ENCODE data around the gene GRK7.
"Not testable (repeated sequence)": the region's sequence is repeated elsewhere in the genome, so short reads cannot be mapped to it uniquely, and the experiment has no call there.

Gene GRK7

DNA sequence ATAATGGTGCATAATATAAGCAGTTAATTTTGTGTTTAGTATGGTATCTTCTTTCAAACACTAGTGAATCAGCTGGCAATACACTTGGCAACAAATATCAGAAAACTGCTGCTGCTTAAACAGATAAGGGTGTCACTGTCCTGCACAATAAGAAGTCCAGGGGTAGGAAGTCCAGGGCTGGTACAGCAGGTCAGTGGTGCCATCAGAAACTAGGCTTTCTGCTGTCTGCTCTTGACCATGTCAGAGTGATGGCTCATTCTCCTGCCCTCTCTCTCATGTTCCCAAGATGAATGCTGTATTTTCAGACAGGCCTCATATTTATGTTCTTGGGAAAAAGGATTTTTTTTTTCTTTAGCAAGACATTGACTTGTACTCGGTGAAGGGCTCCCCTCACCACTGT, 9.2 kb upstream of the GRK7 start:
- no peak for DNase-seq (ENCODE audit: low read depth in 2 of 2, low spot score in 1 of 2)

DNA sequence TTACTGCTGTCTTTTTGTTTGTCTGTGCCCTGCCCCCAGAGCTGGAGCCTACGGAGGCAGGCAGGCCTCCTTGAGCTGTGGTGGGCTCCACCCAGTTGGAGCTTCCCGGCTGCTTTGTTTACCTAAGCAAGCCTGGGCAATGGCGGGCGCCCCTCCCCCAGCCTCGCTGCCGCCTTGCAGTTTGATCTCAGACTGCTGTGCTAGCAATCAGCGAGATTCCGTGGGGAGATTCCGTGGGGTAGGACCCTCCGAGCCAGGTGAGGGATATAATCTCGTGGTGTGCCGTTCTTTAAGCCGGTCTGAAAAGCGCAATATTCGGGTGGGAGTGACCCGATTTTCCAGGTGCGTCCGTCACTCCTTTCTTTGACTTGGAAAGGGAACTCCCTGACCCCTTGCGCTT, 656 bp upstream of the GRK7 start:
- DNase-seq (ENCODE audit: low read depth in 2 of 2, low spot score in 1 of 2): not testable (repeated sequence)

DNA sequence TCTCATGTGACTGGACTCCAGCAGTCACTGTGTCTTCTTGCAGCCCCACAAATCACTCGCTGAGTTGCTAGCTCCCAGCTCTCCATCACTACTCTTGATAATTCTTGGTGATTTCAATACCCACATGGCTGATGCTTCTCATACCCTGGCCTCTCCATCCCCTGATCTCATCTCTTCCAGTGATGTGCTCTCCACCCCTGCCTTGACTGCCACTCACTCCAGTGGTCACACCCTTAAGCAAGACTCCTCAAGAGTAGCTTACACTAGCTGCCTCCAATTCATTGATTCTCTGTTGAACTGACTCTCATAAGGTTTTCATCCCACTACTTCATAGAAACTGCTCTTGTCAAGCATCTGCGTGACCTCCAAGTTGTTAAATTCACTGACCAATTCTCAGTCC, 837 bp downstream of the GRK7 start:
- no peak for DNase-seq (ENCODE audit: low read depth in 2 of 2, low spot score in 1 of 2)

DNA sequence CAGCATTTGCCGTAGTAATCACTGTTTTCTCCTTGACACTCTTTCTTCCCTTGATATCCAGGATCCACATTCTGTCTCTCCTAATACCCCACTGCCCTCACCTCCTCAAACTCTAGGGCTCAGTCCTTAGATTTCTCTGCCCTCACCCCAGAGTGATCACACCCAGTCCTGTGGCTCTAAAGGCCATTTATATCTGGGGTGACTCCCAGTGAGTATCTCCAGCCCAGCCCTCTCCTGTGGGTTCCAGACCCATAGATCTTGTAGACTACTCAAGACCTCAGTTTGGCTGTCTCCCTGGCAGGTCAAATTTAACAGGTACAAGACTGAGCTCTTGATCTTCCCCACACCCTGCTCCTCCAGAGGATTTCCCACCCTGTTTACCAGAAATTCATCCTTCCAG, 1.3 kb downstream of the GRK7 start:
- no peak for DNase-seq (ENCODE audit: low read depth in 2 of 2, low spot score in 1 of 2)

DNA sequence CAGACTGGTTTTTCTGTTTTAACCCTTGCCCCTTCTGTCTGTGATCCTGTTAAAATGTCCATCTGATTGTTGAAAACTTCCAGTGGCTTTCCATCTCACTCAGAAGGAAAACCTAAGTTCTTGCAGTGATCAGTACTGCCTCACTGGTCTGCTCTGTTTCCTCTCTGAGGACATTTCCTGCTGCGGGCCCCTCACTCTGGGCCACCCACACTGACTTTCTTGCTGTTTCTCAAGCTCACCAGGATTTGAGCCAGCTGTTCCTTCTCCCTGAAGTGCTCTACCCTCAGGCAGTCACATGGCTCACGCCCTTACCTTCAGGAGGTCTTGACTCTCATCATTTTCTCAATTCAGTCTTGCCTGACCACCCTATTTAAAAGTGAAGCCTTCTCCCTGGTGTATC, 1.8 kb downstream of the GRK7 start:
- no peak for DNase-seq (ENCODE audit: low read depth in 2 of 2, low spot score in 1 of 2)

DNA sequence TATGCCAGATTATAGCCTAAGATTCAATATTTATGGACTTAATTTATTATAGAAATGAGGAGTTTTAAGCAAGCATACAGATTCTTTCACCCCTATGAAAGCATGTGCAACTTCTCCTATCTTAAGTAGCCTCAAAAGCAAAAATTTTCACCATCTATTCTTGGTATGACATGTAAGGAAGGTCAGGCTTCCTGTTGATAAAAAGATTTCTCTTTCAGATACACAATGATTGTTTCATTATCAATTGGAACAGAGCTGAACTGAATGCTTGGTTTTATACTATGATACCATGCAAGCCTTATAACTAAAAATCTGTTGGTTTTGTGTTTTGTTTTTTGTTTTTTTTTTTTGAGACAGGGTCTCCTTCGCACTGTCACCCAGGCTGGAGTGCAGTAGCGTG, 3.9 kb downstream of the GRK7 start:
- DNase-seq (ENCODE audit: low read depth in 2 of 2, low spot score in 1 of 2): no peak

DNA sequence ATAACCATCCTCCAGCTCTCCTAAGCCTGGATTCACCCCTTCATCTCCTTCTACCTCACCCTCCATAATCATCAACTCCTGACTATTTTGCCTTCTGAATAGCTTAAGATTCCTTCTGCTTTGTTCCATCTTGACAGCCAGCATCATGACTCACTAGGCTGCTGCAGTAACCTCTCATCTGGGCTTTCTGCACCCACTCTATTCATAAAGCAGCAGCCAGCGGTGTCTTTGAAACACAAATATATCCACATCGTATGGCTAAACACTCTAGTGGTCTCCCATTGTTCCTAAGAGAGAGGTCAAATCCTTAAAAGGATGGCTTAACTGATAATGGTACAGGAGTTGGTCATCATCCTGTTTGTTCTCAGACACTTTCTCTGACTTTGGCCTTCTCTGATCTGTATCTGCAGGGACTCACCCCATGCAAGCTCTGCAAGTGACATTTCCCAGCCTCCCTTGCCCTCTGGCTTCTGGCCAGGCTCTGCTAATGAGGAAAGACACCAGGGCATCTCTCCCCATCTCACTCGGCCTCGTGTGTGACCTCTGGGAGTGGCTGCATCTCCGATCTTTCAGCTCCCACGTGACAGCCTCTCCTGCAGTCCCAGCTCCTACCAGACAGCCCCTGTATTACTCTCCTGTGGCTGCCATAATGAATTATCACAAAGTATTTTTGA, 6.2 kb downstream of the GRK7 start:
- DNase-seq (ENCODE audit: low read depth in 2 of 2, low spot score in 1 of 2): no peak

DNA sequence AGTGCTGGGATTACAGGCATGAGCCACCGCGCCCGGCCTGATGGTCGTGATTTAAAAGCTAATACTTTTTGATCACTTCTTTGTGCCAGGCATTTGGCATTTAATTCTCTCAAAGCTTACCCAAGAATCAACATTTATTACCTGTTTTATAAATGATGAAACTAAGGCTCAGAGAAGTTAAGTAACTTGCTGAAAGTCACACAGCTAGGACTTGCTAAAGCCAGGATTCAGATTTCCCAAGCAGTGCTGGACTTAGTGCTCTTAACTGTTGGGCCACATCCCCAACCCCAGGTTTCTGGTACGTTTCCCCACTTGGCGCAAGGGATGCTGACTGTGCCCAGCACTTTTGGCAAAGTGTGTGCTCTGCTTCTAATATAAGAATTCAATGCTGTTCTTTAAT, 10.5 kb downstream of the GRK7 start:
- DNase-seq (ENCODE audit: low read depth in 2 of 2, low spot score in 1 of 2): no peak

DNA sequence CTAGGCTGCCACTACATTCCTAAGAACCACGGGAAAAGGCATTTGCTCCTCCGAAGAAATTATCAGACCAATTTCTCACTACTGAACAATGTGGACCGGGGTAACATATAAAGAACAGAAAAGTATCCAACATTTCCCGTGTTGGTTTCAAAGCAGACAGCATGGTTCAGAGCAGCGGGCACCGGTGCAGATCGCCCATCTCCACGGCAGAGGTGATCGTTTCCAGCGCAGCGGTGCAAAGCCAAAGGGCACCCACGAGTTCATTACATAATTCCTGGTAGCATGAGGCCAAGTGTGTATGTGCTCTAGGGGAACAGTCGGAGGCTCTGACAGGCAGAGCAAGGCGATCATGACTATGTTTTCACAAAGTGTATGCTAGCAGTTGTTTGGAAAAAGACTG, 13.2 kb downstream of the GRK7 start:
- DNase-seq (ENCODE audit: low read depth in 2 of 2, low spot score in 1 of 2): no peak

DNA sequence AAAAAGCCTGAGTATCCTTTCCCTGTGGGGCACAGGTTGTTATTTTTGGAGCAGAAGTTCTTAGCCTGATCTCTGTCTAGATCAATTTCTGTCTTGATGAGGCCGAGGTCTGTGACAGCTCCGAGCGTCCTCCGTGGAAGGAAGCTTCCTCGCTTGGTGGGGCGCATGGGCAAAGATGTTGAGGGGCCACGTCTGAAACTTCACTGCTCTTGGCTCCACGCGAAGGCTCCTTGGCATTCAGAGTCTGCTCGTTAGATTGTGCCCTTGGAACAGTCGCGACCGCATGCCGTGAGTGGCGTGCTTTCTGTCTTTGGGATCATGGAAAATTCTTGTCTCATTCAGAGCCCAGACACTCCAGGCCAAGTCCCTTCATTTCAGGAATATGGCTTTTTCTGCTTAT, 13.7 kb downstream of the GRK7 start:
- DNase-seq (ENCODE audit: low read depth in 2 of 2, low spot score in 1 of 2): no peak

DNA sequence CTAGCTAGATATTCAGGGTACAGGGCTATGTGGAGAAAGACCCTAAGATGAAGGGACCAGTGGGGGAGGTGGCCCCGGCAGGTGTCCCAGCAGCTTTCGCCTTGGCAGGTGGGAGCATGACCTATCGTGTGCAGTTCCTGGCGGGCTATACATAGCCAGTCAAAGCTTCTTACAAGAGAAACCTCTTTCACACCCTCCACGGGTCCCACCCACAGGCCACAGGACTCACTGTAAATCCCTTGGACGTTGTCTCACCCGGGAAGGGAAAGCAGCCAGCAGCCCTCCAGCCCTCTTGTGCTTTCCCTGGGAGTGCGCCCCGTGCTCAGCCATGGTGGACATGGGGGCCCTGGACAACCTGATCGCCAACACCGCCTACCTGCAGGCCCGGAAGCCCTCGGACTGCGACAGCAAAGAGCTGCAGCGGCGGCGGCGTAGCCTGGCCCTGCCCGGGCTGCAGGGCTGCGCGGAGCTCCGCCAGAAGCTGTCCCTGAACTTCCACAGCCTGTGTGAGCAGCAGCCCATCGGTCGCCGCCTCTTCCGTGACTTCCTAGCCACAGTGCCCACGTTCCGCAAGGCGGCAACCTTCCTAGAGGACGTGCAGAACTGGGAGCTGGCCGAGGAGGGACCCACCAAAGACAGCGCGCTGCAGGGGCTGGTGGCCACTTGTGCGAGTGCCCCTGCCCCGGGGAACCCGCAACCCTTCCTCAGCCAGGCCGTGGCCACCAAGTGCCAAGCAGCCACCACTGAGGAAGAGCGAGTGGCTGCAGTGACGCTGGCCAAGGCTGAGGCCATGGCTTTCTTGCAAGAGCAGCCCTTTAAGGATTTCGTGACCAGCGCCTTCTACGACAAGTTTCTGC, 15.0 kb downstream of the GRK7 start:
- DNase-seq (ENCODE audit: low read depth in 2 of 2, low spot score in 1 of 2): no peak

DNA sequence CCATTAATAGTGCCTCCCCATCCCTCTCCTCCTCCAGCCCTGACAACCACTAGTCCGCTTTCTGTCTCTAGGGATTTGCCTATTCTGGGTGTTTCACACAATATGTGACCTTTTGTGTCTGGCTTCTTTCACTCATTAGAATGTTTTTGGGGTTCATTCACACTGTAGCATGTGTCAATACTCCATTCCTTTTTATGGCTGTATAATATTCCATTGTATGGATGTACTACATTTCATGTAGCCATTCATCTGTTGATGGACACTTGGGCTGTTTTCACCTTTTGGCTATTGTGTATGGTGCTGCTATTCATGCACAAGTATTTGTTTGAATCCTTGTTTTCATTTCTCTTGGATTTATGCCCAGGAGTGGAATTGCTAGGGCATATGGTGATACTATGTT, 16.5 kb downstream of the GRK7 start:
- no peak for DNase-seq (ENCODE audit: low read depth in 2 of 2, low spot score in 1 of 2)

DNA sequence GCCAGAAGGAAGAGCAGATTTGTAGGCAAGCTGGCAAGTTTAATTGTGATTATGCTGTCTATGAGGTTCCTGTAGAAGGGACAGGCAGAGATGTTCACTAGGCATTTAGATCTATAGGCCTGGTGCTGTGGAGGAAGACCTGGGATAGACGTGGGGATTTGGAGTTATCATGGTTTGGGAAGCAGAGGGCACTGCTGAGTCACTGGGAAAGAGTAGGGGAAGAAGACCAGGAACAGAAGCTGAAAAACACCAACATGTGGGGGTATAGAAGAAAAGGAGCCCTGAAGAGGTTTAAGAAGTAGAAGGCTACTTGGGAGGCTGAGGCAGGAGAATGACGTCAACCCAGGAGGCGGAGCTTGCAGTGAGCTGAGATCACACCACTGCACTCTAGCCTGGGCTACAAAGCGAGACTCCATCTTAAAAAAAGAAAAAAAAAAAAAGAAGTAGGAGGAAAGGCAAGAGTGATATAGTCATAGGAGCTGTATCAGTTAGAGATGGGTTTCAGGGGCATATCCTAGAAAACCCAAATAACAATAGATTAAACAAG, 19.3 kb downstream of the GRK7 start:
- no peak for DNase-seq (ENCODE audit: low read depth in 2 of 2, low spot score in 1 of 2)

DNA sequence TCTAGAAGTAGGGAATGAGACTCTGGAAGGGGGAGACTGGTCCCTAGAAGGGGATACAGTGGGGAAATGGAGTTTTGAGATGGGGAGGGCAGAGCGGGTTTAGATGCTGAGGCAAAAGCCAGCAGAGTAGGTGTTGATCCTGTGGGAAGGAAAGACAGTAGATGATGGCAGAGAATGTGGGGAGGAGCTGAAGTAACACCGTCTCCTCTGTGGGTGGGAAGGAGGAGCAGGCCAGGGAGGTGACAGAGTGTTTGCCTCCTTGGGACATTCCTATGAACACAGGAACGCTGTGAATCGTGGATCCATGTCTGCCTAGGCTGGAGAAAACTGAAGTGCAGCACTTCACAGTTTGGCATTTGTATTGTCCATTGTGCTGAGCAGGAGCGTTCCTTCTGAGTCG, 20.4 kb downstream of the GRK7 start:
- DNase-seq (ENCODE audit: low read depth in 2 of 2, low spot score in 1 of 2): no peak

DNA sequence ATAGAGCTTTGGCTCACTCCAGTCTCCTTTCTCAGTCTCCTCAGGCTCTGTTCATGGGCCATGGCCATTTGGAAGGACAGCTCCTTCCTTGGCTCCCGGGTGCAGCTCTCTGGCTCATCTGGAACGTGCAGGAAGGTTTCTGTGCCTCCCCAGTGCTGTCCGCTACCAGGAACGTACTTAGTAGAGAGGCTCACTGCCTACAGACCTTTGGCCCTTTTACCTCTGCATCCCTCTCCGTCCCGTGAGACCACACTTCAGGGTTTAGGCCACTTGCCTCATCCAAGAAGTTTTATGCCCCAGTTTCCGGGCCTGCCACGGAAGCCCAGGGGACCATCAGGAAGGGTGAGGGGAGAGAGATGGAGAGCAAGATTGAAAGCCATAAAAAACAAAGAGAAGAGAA, 20.9 kb downstream of the GRK7 start:
- no peak for DNase-seq (ENCODE audit: low read depth in 2 of 2, low spot score in 1 of 2)

DNA sequence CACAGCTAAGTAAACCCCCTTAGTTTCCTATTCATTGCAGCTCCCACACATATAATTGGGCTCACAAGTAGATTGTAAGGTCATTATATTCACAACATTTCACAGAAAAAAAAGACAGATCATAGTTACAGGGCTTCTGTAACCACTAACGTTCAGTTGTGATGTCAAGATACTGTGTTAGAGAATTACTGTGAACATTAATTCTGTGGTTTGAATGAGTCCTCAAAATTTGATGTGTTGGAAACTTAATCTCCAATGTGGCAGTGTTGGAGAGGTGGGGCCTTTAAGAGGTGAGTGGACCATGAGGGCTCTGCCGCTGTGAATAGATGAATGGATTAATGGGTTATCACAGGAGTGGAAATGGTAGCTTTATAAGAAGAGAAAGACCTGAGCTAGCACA, 21.3 kb downstream of the GRK7 start:
- DNase-seq (ENCODE audit: low read depth in 2 of 2, low spot score in 1 of 2): no peak

DNA sequence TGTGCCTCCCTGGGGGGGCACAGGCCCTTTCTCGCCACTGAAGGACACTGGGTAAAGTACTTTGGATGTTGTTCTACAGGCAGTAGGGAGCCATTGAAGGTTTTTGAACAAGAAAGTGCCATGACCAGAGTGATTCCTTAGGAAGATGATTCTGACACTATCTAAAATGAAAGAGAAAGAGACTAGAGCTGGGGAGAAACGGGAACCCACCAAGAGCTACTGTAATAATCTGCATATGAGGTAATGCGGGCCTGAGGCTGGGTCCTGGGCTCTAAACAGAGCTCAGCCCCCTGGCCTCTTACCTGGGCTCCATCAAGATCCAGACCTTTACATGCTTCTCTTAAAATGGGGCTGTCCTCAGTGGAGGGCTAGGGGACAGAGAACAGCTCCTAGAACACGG, 24.9 kb downstream of the GRK7 start:
- DNase-seq (ENCODE audit: low read depth in 2 of 2, low spot score in 1 of 2): no peak

DNA sequence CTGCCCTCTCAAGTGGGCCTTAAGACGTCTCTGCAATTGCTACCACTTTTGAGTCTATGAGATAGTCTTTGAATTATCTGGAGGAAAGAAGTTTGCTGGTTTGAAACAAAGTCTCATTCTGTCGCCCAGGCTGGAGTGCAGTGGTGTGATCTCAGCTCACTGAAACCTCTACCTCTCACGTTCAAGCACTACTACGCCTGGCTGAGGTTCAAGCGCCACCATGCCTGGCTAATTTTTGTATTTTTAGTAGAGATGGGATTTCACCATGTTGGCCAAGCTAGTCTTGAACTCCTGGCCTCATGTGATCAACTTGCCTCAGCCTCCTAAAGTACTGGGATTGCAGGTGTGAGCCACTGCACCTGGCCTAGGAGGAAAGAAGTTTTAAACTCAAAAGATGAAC, 25.5 kb downstream of the GRK7 start:
- not testable (repeated sequence) for DNase-seq (ENCODE audit: low read depth in 2 of 2, low spot score in 1 of 2)

DNA sequence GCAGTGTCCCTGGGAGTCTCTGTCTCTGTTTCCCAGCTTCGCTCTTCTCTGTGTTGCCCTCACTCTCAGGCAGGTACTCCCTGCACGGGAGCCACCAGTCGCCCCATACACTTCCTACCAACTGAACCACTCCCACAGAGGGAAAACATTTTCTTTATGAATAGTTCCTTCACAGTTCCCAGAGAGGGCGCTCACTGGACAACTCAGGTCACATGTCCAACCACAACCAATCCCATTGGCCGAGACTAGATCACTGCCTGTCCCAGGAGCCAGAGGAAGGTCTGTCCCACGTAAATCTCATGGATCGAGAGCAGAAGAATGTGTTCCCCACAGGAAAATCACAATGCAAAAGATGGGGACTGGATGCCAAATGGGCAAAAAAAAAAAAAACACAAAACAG, 26.1 kb downstream of the GRK7 start:
- DNase-seq (ENCODE audit: low read depth in 2 of 2, low spot score in 1 of 2): no peak

DNA sequence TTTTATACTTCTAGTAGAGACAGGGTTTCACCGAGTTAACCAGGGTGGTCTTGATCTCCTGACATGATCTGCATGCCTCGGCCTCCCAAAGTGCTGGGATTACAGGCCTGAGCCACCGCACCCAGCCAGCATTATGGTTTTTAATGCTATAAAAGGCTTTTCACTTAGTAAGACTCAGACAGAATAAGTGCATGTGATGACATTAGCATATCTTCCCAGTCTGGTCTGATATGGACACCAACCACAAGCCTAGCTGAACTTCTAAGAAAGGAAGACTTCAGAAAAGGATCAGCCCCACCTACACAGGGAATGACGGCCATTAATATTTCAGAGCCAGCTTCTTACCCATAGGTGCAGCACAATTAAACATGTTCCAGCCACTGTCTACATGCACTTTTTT, 27.0 kb downstream of the GRK7 start:
- DNase-seq (ENCODE audit: low read depth in 2 of 2, low spot score in 1 of 2): no peak

DNA sequence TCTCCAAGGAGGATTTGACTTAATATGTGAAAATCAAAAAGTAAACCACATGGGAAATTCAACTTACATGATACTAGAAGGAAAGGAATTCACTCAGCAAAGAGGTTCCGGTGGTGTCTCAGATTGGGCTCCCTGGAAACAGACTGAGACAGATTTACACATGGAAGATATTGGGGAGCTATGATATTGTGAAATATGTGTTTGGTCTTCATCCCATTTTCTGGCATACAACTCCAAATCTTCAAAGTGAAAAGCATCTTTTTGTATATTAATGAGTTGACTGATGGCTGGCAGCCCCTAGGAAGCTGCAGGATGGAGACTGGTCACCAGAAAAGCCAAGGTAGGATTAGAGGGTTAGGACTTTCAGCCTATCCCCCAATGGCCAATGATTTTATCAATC, 29.3 kb downstream of the GRK7 start:
- DNase-seq (ENCODE audit: low read depth in 2 of 2, low spot score in 1 of 2): no peak

DNA sequence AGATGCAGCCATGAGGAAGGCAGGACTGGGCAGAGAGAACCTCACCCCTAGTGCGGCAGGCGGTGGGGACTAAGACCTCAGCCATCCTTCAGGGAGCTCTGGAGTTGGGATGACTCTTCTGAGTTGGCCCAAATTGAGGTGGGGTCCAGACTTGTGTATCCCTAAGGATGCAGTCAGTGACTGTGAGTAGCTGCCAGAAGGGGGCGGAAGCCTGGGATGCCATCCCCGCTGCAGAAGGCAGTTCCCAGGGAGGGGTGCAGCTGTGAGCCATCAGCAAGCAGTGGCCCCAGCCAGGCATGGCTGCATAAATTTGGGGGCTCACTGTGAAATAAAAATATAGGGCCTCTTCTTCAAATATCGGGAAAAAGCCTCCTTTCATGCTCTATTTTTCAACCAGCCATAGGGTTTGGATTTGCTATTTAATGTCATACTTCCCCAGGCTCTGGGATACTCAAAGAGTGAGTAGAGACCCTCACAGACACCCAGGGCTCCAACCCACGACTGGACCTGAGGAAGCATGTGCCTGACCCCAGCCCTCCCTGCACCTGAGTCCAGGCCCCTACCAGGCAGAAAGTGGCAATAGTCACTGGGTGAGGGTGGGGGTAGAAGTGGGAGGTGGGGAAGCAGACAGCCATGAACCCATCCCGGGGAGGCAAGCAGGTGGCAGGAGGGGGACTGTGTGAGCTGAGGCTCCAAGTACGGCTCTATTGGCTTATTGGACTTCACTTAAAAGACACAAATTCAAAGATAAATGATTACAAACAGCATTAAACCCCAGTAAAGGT, 30.5 kb downstream of the GRK7 start:
- no peak for DNase-seq (ENCODE audit: low read depth in 2 of 2, low spot score in 1 of 2)
